Dermis microvascular lymphatic vessel endothelial cell (primary cell): ENCODE results near the gene TACR2. TPM values are rescaled to one million over a fixed set of nuclear protein-coding genes. Genes with fewer than 3 reads are reported as not detected.

Experiments used
- DNase-seq, 2 donors: peaks; one replicate each; pipeline versions ENCODE4 v3.0.0 to v3.0.0-alpha.2; 2010; ENCODE audit warnings: low read depth in 2 of 2
- total RNA-seq: library from RNA; depleted of rRNA; stranded (reverse); fragments of >200 nt; gene quantifications from 2 replicates; pipeline ENCODE4 v1.2.1, GENCODE V29; 2014

TACR2 gene
- total RNA-seq, result under 0.01 and 0.63 TPM in 2 replicates

GRCh38 chr10:69416695-69417094 is at the start of gene TACR2:
TACR2 (minus strand) TSS chr10:69416918; CDS start chr10:69416323, 595 bp downstream.
- no peak for DNase-seq

- DNase-seq, result no peak
Measured at GRCh38 chr10:69466158-69466490, 49.4 kb upstream of the TACR2 start.

GRCh38 chr10:69465457-69466157 is 48.9 kb upstream of the TACR2 start:
- no peak for DNase-seq

GRCh38 chr10:69464801-69465401 is 48.2 kb upstream of the TACR2 start:
- no peak for DNase-seq

- DNase-seq, result peak; percentile 83 to 95
Measured at GRCh38 chr10:69464401-69464800, 47.7 kb upstream of the TACR2 start.

- DNase-seq, result no peak
Measured at GRCh38 chr10:69463886-69464285, 47.2 kb upstream of the TACR2 start.

GRCh38 chr10:69461243-69462025 is 44.7 kb upstream of the TACR2 start:
- DNase-seq, result peak in 1 of 2 donors; percentile 65

- DNase-seq, result no peak
Measured at GRCh38 chr10:69460576-69461242, 44.0 kb upstream of the TACR2 start.

GRCh38 chr10:69459893-69460575 is 43.3 kb upstream of the TACR2 start:
- no peak for DNase-seq

- no peak for DNase-seq
Measured at GRCh38 chr10:69459101-69459790, 42.5 kb upstream of the TACR2 start.

GRCh38 chr10:69458430-69459100 is 41.8 kb upstream of the TACR2 start:
- DNase-seq, result no peak

GRCh38 chr10:69457771-69458237 is 41.1 kb upstream of the TACR2 start:
- DNase-seq, result no peak

GRCh38 chr10:69456880-69457693 is 40.4 kb upstream of the TACR2 start:
- DNase-seq, result no peak

- peak in 1 of 2 donors; percentile 54 for DNase-seq
Measured at GRCh38 chr10:69455006-69455763, 38.5 kb upstream of the TACR2 start.

GRCh38 chr10:69453795-69454194 is 37.1 kb upstream of the TACR2 start:
- no peak for DNase-seq

GRCh38 chr10:69452676-69453415 is 36.1 kb upstream of the TACR2 start:
- peak in 1 of 2 donors; percentile 50 for DNase-seq

GRCh38 chr10:69451784-69452251 is 35.1 kb upstream of the TACR2 start:
- DNase-seq, result peak in 1 of 2 donors; percentile 41
